Transverse colon (tissue), 3 donors: ENCODE data around the gene TGFB1I1.
A peak's percentile ranks its signal among the peaks of the same experiment; 100 is the strongest.

ENCODE experiments used
- CTCF ChIP-seq, 5 experiments: fragments of 200-600 bp in 3 of 5; fragments of 450-650 bp in 2 of 5; sonication (generic) in 3 of 5; IDR thresholded peaks; 1 replicate in 2 of 5; 2 replicates in 3 of 5; pipeline ENCODE4 v1.5.1; 2016 to 2017; ENCODE audit warnings: antibody characterized with exemption in 5 of 5, inconsistent platforms in 3 of 5, mild to moderate bottlenecking in 2 of 5, moderate library complexity in 1 of 5
- EP300 ChIP-seq: sonication (generic); formaldehyde crosslinking; IDR thresholded peaks from one replicate; pipeline ENCODE4 v1.6.1; 2017; ENCODE audit warnings: antibody characterized with exemption, low read depth
- POLR2A ChIP-seq: fragments of 450-650 bp; IDR thresholded peaks from one replicate; pipeline ENCODE4 v1.6.1; 2016; ENCODE audit warnings: antibody characterized with exemption, mild to moderate bottlenecking, moderate library complexity

- TF ChIP-seq CTCF (IDR thresholded peaks at IDR 0.05) = peak in 2 of 5 experiments; percentile 10 to 14
- TF ChIP-seq EP300 = no peak
- TF ChIP-seq POLR2A = no peak
These were observed 16.2 kb upstream of the TGFB1I1 start for GRCh38 chr16:31455601-31456314.
